HG03097 (cell line): Measurements from ENCODE around the gene MED4.

Experiments
- ATAC-seq: cut with Tn5 transposase; IDR thresholded peaks from one replicate; pipeline ENCODE4 v1.9.1; 2021; ENCODE audit not compliant: unreplicated experiment, low FRiP score

MED4 gene, protein sequence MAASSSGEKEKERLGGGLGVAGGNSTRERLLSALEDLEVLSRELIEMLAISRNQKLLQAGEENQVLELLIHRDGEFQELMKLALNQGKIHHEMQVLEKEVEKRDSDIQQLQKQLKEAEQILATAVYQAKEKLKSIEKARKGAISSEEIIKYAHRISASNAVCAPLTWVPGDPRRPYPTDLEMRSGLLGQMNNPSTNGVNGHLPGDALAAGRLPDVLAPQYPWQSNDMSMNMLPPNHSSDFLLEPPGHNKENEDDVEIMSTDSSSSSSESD

DNA sequence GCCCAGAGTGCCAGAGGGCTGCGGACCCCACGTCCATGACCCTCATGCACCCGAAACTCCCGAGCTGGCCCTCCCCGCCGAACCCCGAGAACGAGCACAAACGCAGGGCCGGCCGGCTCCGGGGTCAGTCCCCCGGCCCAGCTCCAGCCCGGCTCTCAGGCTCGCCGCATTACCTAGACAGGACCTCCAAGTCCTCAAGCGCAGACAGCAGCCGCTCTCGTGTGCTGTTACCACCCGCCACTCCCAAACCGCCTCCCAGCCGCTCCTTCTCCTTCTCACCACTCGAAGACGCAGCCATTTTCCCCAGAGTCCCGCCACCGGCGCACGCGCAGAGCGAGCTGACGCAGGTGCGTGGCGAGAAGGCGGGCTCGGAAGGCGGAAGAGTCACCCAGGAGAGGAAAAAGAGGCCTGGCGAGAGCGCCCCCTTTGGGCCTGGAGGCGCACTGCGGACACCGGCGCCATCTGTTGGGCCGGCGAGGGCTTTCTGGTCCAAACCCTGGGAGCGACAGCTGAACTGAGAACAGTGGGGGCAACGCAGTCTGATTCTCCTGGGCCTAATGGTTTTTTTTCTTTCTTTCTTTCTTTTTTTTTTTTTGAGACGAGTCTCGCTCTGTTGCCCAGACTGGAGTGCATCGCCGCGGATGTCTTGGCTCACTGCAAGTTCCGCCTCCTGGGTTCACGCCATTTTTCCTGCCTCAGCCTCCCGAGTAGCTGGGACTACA is at the start of gene MED4:
MED4 (minus strand) TSS at position 324 of the 722 bp plus-strand sequence; CDS start at position 298, 26 bp downstream.
- peak; percentile 88 for ATAC-seq

DNA sequence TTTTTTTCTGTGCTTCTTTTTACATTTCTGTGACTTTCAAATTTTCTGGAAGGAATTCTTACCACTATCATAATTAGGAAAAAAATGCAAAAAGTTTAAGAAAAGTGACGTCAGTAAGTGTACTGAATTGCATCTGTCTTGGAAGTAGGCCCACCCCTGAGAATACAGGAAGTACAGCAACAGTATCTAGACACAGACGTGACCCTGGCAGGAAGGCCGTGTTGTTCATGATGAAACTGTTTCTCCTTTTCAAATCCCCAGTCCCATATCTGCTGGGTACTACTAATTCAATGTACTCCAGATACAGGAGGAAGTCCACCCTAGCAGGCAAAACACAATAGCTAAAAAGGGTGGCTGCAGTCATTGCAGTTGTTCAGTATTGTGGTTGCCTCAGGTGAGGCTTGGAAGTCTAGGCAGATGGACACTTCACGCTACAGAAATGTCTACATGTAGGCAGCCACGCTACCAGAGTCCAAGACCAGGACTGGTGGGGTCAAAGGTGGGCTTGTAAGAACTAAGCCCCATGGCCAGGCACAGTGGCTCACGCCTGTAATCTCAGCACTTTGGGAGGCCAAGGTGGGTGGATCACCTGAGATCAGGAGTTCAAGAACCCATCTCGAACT is 49.6 kb upstream of the MED4 start:
- no peak for ATAC-seq

DNA sequence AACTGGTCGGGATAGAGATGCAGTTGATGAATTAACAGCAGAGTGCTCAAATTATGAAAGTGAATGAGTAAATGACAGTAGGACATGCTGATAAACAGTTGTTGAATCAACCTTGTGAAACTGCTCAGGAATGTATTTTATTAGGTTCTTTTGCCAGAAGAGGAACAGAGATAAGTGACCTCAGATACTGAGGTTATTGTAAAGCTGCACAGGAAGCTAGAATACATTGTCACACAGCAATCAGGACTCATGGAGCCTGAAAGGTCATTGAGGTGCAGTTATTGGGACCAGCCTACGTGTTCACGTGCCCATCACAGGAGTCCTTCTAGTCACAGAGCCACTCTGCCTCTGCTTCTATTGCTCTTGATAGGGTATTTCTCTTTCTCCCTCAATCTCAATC is 47.5 kb upstream of the MED4 start:
- peak; percentile 78 for ATAC-seq

- no peak for ATAC-seq
These were observed 43.4 kb upstream of the MED4 start for GRCh38 chr13:48138270-48138669.

GRCh38 chr13:48132961-48133360 is 38.1 kb upstream of the MED4 start:
- ATAC-seq: no peak

- ATAC-seq: no peak
These were observed 36.6 kb upstream of the MED4 start for GRCh38 chr13:48131533-48131932.

GRCh38 chr13:48126944-48127830 is 32.3 kb upstream of the MED4 start:
- ATAC-seq: no peak

- ATAC-seq: no peak
These were observed 30.9 kb upstream of the MED4 start for GRCh38 chr13:48125794-48126228.

DNA sequence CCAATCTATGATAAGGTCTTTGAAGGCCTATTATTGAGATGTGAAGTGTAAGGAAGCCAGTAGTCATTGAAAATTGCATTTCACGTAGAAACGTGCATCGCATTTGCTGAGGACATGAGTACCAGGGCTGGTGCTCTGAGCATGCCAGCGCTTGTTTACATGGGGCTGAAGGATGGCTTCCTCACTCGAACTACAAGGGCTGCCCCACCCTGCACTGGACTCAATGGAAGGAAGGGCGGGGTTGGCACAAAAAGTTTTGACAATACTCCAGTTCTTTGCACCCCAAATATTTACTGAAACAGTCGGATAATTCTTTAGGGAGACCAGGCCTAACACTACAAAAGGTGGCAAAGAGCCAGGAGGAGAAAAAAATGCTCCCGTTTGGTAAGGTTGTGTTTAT is 28.9 kb upstream of the MED4 start:
- ATAC-seq: no peak

DNA sequence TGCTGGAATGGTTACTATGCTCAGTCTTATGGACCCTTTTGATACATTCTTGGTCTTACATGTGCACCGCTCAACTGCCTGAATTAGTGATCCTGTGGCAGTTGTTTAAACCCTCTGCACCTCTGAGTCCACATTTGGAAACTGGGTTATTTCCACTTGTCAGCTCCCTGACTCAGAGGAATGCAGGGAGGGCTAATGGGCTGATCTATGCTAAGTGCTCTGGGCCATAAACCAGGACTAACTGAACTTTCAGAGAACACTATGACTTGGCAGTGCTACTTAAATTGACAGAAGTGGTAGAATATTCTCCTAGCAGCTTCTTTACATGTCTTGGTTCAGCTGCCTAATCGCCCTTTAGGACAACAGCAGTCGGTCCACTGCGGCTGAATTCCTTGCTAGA is 26.8 kb upstream of the MED4 start:
- no peak for ATAC-seq

DNA sequence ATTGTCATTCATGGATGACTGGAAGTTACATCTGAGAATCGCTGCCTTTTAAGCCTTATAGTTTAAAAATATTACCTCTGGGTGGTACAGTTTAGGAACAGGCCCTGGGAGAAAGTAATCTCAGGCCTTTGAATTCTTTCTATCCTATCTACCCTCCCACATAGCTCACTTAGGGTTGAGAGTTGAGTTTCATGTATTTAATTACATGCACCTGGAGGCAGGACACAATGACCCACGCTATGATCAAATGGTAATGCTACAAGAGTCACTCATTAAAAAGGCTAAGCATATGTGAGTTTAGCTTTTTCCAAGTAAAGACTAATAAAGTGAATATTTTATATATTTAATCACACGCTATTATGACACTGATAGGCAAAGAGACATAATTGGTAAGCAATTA is 25.3 kb upstream of the MED4 start:
- ATAC-seq: no peak

- ATAC-seq: no peak
These were observed 23.1 kb upstream of the MED4 start for GRCh38 chr13:48118030-48118429.

- ATAC-seq: no peak
These were observed 21.9 kb upstream of the MED4 start for GRCh38 chr13:48116808-48117207.

DNA sequence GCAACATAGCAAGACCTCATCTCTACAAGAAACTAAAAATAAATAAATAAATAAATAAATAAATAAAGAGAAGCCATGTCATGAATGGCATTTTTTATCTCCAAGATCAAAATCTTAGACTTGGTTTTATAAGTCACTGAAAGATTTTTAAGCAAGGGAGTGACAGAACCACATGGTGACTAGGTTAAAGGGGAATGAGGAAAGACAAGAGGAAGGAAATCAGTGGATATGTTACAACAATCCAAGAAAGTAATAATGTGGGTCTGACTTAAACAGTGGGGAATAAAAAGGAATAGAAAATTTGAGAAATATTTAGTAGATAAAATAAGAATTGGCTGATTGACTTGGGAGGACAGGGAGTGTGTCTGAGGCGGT is 18.8 kb upstream of the MED4 start:
- ATAC-seq: no peak

- ATAC-seq: no peak
These were observed 18.2 kb upstream of the MED4 start for GRCh38 chr13:48112896-48113755.

DNA sequence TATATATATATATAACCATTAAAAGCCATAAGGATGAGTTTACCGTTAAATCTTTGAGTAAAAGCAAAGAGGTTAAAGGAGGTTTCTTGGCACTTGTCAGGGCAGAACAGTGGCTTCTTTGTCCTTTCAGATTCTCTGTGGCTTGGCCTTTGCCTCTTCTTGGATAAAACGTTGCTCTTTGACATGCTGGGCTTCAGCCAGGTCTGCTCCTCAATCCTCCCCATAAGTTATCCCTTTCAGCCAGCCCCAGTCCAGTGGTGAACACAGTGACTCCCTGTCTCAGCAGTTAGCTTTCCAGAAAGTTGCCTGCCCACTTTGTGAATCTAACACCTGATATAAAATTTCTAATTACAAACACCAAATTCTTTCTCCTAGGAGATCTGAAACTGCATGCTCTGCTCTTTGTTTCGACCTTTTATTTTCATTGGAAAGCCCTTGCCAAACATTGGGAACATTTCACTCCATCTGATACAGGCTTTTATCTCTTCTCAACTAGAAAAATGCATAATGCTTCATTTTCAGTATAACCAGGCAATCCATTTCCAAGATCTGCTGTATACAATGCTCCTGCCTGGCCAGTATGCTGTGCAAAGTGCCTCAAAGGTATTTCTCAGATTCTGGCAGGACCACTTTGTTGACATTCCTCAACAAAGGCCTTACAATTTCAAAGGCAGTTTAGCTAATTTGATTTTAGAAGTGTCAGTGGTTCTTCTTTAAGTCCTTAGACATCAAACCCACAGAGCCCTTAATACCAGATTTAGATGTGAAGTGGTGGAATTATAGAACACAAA is 16.2 kb upstream of the MED4 start:
- ATAC-seq: no peak

DNA sequence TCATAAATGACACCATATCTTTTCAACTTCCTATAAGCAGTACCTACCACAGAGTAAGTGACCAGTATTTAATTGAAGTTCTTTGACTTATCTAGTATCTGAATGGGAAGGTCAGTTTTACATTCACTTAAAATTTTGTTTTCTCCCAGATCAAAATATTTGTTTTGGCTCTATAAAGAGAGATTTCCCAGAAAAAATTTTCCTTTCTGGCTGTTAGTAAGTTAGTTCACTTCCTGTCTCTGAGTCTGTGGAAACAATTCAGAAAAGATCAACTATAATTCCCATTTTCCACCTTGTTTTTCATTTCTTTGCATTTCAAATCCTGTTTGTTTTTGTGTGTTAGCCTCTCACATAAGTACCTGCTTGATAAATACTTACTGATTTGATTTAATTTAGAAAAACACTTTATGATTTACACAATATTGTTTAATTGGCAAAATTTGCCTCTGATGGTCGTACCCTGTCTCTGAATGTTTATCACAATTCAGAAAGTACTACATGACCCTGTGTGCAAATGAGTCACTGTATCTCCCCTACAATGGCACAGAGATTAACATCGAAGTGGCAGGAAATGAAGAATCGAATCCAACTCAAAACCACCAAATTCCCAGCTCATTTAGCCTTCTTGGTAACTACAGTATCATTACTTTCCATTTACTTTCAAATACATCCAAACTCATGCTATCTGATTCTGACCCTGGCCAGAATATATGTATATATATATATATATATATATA is 15.4 kb upstream of the MED4 start:
- ATAC-seq: no peak

- no peak for ATAC-seq
These were observed 13.2 kb upstream of the MED4 start for GRCh38 chr13:48108106-48108505.
